Nephron (organoid): Measurements from ENCODE around the gene GFOD2.

Experiments used
- H3K27ac Mint-ChIP-seq, 3 experiments: 2 replicates each; pipeline ENCODE4 v1.8.0; 2020; ENCODE audit warnings: mixed read lengths in 3 of 3, mild to moderate bottlenecking in 2 of 3, moderate library complexity in 1 of 3
- H3K27me3 Mint-ChIP-seq: 2 replicates; pipeline ENCODE4 v1.8.0; 2021; ENCODE audit warnings: low read depth, mild to moderate bottlenecking, moderate library complexity, mixed read lengths
- H3K36me3 Mint-ChIP-seq: 2 replicates; pipeline ENCODE4 v1.8.0; 2020; ENCODE audit warnings: low read depth, mixed read lengths
- H3K4me1 Mint-ChIP-seq: 2 replicates; pipeline ENCODE4 v1.8.0; 2020; ENCODE audit warnings: mixed read lengths
- H3K4me3 Mint-ChIP-seq, 3 experiments: 2 replicates each; pipeline ENCODE4 v1.8.0; 2020; ENCODE audit warnings: mild to moderate bottlenecking in 3 of 3, mixed read lengths in 3 of 3, moderate library complexity in 2 of 3
- H3K9me3 Mint-ChIP-seq: 2 replicates; pipeline ENCODE4 v1.8.0; 2020; ENCODE audit warnings: mixed read lengths
- TF ChIP-seq, protein P1 (sequence below), 3 experiments: fragments of 200-600 bp; sonication (generic); IDR thresholded peaks; one replicate each; pipeline ENCODE4 v1.5.0; 2021; ENCODE audit warnings: antibody characterized with exemption in 3 of 3; ENCODE audit not compliant: unreplicated experiment in 3 of 3

GFOD2 gene

DNA sequence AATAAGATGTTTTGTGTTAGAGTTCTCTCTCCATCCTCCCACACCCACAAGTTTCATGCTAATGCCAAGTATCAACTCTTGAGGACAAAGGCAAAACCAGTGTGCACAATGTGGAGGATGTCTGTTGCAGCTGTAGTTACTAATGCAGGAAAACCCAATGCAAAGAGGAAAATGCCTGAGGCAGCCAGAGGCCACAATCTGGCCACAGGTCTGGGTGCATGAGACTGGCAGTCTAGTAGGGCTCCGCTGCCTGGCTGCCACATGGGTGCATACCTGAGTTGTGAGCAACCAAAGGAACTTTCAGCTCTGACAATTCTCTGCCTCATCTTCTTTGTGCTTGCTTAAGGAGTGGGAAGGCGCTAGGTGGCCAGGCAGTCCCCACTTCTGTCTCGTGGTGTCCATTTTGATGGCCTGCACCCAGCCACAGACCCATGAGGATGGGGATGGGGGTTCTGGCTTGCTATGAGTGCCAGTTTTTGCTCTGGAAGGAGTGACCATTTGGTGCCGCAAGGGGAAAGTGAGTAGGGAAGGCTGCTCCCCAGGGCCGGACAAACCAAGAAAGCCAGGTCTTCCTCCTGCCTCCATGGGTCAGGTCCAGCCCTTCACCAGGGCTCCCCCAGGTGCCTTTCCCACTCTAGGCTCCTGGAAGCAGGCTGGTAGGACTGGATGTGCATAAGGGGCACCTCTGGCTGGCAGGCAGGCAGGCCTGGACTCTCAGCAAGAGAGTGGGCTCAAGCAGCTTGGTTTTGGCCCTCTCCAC is 4.2 kb upstream of the GFOD2 start:
- H3K9me3 Mint-ChIP-seq = no peaks in the 10 kb centered on the region
- H3K27me3 Mint-ChIP-seq = peaks cover 3% of the 10 kb centered on the region
- no peak overlapping the region for H3K4me3 Mint-ChIP-seq
- TF ChIP-seq, protein P1, sequence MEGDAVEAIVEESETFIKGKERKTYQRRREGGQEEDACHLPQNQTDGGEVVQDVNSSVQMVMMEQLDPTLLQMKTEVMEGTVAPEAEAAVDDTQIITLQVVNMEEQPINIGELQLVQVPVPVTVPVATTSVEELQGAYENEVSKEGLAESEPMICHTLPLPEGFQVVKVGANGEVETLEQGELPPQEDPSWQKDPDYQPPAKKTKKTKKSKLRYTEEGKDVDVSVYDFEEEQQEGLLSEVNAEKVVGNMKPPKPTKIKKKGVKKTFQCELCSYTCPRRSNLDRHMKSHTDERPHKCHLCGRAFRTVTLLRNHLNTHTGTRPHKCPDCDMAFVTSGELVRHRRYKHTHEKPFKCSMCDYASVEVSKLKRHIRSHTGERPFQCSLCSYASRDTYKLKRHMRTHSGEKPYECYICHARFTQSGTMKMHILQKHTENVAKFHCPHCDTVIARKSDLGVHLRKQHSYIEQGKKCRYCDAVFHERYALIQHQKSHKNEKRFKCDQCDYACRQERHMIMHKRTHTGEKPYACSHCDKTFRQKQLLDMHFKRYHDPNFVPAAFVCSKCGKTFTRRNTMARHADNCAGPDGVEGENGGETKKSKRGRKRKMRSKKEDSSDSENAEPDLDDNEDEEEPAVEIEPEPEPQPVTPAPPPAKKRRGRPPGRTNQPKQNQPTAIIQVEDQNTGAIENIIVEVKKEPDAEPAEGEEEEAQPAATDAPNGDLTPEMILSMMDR (IDR thresholded peaks at IDR 0.05; ENCODE audit: unreplicated experiment in 3 of 3) = no peak
- peaks cover 25% of the 10 kb centered on the region for H3K4me1 Mint-ChIP-seq
- peaks cover 9% of the 10 kb centered on the region for H3K36me3 Mint-ChIP-seq
- H3K27ac Mint-ChIP-seq = no peak overlapping the region

DNA sequence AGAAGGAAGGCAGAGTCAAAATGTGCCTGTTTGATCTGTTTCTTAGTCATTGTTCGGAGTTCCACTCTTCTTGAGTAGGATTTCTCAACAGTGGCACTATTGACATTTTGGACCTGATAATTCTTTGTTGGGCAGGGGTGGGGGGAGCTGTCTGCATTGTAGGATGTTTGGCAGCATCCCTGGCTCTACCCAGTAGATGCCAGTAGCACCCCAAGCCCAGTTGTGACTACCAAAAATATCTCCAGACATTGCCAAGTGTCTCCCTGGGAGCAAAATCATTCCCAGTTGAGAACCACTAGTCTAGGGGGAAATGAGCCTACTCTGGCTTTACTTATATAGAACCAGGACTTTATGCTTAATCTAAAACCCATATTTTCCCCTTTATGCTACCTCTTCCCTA is 1.1 kb upstream of the GFOD2 start:
- Mint-ChIP-seq H3K36me3 (peaks cover 2% of the 10 kb centered on the region), H3K27ac (peak overlapping the region in 2 of 3 experiments; percentile 84 to 90), H3K4me1 (peaks cover 32% of the 10 kb centered on the region), H3K27me3 (peaks cover 3% of the 10 kb centered on the region), H3K4me3 (peak overlapping the region; percentile 91 to 96 (median 95)), H3K9me3 (no peaks in the 10 kb centered on the region)
- TF ChIP-seq, protein P1 (IDR thresholded peaks at IDR 0.05; ENCODE audit: unreplicated experiment in 3 of 3) = no peak

DNA sequence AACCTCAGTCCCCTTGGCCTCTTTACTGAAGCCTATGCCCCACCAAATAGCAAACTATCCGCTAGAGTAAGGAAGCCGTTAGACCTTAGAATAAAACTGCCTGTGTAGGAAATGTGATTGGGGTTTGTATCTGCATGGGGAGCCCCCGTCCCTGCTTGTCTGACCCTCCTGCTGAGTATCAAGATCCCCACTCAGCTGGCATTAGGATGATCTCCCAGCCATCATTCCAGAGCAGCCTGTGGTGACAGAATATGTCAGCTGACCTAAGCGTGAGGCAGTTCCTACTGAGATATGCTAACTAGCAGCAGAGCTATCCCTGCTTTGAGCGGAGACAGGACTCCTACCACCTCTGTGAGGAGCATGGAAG is 645 bp upstream of the GFOD2 start:
- Mint-ChIP-seq H3K4me3 (peak overlapping the region; percentile 91 to 96 (median 95)), H3K27ac (peak overlapping the region; percentile 73 to 90 (median 84)), H3K36me3 (no peaks in the 10 kb centered on the region), H3K4me1 (peaks cover 32% of the 10 kb centered on the region), H3K27me3 (peaks cover 3% of the 10 kb centered on the region), H3K9me3 (no peaks in the 10 kb centered on the region)
- TF ChIP-seq, protein P1 (IDR thresholded peaks at IDR 0.05; ENCODE audit: unreplicated experiment in 3 of 3) = no peak

DNA sequence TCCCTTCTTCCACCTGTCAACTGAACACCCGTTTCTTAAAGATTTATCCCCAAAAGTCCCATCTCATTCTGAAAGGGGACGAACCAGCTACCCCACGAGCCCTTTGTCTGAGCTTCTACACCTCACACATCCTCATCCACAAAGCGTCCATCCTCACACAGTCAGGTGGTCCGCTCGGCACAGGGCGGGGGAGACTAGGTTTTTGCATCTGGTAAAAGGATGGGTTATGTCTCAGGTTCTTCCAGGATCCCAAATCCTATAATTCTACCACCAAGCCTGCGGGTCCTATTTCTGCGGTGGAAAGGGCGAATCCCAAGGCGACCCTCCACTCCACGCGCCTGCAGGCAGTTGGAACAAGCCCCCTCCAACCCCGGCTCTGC is 458 bp downstream of the GFOD2 start:
- TF ChIP-seq, protein P1 (IDR thresholded peaks at IDR 0.05; ENCODE audit: unreplicated experiment in 3 of 3) = no peak
- Mint-ChIP-seq H3K9me3 (no peaks in the 10 kb centered on the region), H3K4me1 (peaks cover 32% of the 10 kb centered on the region), H3K4me3 (peak overlapping the region; percentile 91 to 96 (median 95)), H3K27me3 (no peaks in the 10 kb centered on the region), H3K27ac (peak overlapping the region; percentile 6 to 84 (median 19)), H3K36me3 (peaks cover 2% of the 10 kb centered on the region)

DNA sequence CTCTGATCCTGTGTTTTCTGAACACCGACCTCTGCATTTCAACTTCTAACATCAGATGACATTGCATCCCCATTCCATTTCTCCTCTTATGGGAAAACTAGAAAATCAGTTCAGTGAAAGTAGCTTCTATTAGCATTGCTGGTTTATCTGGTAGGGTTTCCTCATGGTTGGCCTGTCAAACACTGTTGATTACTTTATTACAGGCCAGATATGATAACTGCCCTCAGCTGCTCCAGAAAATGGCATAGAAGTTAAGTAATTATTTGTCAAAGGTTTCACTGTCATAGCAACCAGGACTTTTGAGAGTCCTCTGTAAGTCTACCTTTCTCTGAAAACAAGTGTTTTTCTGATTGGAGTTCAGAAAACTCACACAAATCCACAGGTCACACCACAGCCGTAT is 3.0 kb downstream of the GFOD2 start:
- Mint-ChIP-seq H3K4me3 (peak overlapping the region in 1 of 3 experiments; percentile 57), H3K27me3 (no peaks in the 10 kb centered on the region), H3K27ac (no peak overlapping the region), H3K36me3 (peaks cover 16% of the 10 kb centered on the region), H3K4me1 (peaks cover 31% of the 10 kb centered on the region), H3K9me3 (no peaks in the 10 kb centered on the region)
- TF ChIP-seq, protein P1 (IDR thresholded peaks at IDR 0.05; ENCODE audit: unreplicated experiment in 3 of 3) = no peak

DNA sequence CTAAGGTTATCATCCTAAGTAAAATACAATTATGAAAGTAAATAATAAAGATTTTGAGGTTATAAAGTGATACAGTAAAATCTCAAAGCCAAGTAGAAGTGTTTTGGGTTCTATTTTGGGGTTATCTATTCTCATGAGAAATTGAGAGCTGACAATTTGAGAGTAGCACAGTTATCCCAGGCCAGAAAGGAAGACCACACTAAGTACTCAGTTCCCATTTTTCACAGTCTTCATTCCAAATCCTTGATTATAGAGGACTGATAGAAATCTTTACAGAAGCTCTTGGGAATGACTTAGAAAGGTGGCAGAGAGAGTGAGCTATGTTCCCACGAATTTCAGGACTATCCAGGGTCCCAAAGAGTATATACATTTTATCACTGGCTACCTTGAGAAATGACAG is 4.6 kb downstream of the GFOD2 start:
- H3K27ac Mint-ChIP-seq = no peak overlapping the region
- H3K36me3 Mint-ChIP-seq = peaks cover 21% of the 10 kb centered on the region
- no peaks in the 10 kb centered on the region for H3K9me3 Mint-ChIP-seq
- no peaks in the 10 kb centered on the region for H3K27me3 Mint-ChIP-seq
- TF ChIP-seq, protein P1 (IDR thresholded peaks at IDR 0.05; ENCODE audit: unreplicated experiment in 3 of 3) = no peak
- peaks cover 15% of the 10 kb centered on the region for H3K4me1 Mint-ChIP-seq
- no peak overlapping the region for H3K4me3 Mint-ChIP-seq
